HEK293T (cell line): ENCODE measurements around the gene SLC30A1.
"Not testable (repeated sequence)": the region's sequence is repeated elsewhere in the genome, so short reads cannot be mapped to it uniquely, and the experiment has no call there.

Experiments
- CTCF ChIA-PET: fragments of 350-600 bp; formaldehyde crosslinking; extraction: SDS; loops from one replicate; lab custom pipeline; 2021; ENCODE audit warnings: antibody characterized with exemption, inconsistent platforms; lab: Yijun Ruan, JAX
- POLR2A ChIA-PET: fragments of 350-600 bp; formaldehyde crosslinking; extraction: SDS; loops from one replicate; lab custom pipeline; 2020; ENCODE audit warnings: antibody characterized with exemption, inconsistent platforms; lab: Yijun Ruan, JAX
- DNase-seq: peaks from one replicate; pipeline ENCODE4 v3.0.0; 2012; ENCODE audit warnings: mixed read lengths; ENCODE audit errors: extremely low spot score
- ARNT ChIP-seq: fragments of 450-650 bp; IDR thresholded peaks from 2 replicates; pipeline ENCODE4 v1.6.1; 2017; ENCODE audit warnings: mild to moderate bottlenecking
- BHLHE40 ChIP-seq: fragments of 450-650 bp; IDR thresholded peaks from 2 replicates; pipeline ENCODE4 v1.6.1; 2016; ENCODE audit warnings: mild to moderate bottlenecking, moderate library complexity, borderline replicate concordance
- CTBP1 ChIP-seq: fragments of 450-650 bp; IDR thresholded peaks from 2 replicates; pipeline ENCODE4 v1.6.1; 2016; ENCODE audit warnings: borderline replicate concordance
- ELF4 ChIP-seq: fragments of 450-650 bp; IDR thresholded peaks from 2 replicates; pipeline ENCODE4 v1.6.1; 2017; ENCODE audit warnings: antibody characterized with exemption
- FOXA1 ChIP-seq: fragments of 450-650 bp; IDR thresholded peaks from 2 replicates; pipeline ENCODE4 v1.6.1; 2016; ENCODE audit warnings: mild to moderate bottlenecking
- FOXK2 ChIP-seq: fragments of 450-650 bp; IDR thresholded peaks from 2 replicates; pipeline ENCODE4 v1.6.1; 2016; ENCODE audit warnings: mild to moderate bottlenecking
- FOXM1 ChIP-seq: fragments of 450-650 bp; IDR thresholded peaks from 2 replicates; pipeline ENCODE4 v1.6.1; 2017; ENCODE audit warnings: mild to moderate bottlenecking, borderline replicate concordance
- HDGF ChIP-seq: fragments of 450-650 bp; IDR thresholded peaks from 2 replicates; pipeline ENCODE4 v1.6.1; 2017; ENCODE audit warnings: antibody characterized with exemption, borderline replicate concordance
- L3MBTL2 ChIP-seq: fragments of 450-650 bp; conservative IDR thresholded peaks from 2 replicates; pipeline ENCODE4 v1.6.1; 2016; ENCODE audit warnings: mild to moderate bottlenecking
- LEF1 ChIP-seq: fragments of 450-650 bp; IDR thresholded peaks from 2 replicates; pipeline ENCODE4 v1.6.1; 2017; ENCODE audit warnings: mild to moderate bottlenecking, borderline replicate concordance
- NFRKB ChIP-seq: fragments of 450-650 bp; IDR thresholded peaks from 2 replicates; pipeline ENCODE4 v1.6.1; 2016; ENCODE audit warnings: mild to moderate bottlenecking, moderate library complexity
- PKNOX1 ChIP-seq: fragments of 450-650 bp; IDR thresholded peaks from 2 replicates; pipeline ENCODE4 v1.6.1; 2016
- SP1 ChIP-seq: fragments of 450-650 bp; IDR thresholded peaks from 2 replicates; pipeline ENCODE4 v1.6.1; 2017
- SUZ12 ChIP-seq: fragments of 450-650 bp; IDR thresholded peaks from 2 replicates; pipeline ENCODE4 v1.6.1; 2016; ENCODE audit warnings: mild to moderate bottlenecking
- TARDBP ChIP-seq: fragments of 450-650 bp; IDR thresholded peaks from 2 replicates; pipeline ENCODE4 v1.6.1; 2016
- ZNF384 ChIP-seq: fragments of 450-650 bp; IDR thresholded peaks from 2 replicates; pipeline ENCODE4 v1.6.1; 2016

The SLC30A1 gene

GRCh38 chr1:211578640-211579439, at the start of gene SLC30A1:
Gene SLC30A1 (minus strand): TSS chr1:211579161. CDS start chr1:211578612, 549 bp downstream.
- TF ChIP-seq SUZ12: no peak
- 0 out of 2 replicates have a peak, but pooled peaks have one; percentile 57 for TF ChIP-seq LEF1
- peak; percentile 73 for TF ChIP-seq SP1
- peak; percentile 99 for DNase-seq
- ChIA-PET CTCF (interaction anchor here (1.1 to 1.2 kb wide), 2 partner anchors 21 to 46 kb away, joined by 3 read pairs; no protein-coding TSS in a partner anchor), POLR2A (interaction anchor here (1.0 to 1.4 kb wide), 5 partner anchors 12 to 456 kb away, joined by 3 to 4 read pairs (median 3); partner anchors contain the start of genes DTL and INTS7)

GRCh38 chr1:211628417-211628816, 49.5 kb upstream of the SLC30A1 start:
- CTCF ChIA-PET: interaction anchor here (0.5 kb wide), 1 partner anchor 15 kb away, joined by 3 read pairs; no protein-coding TSS in a partner anchor
- TF ChIP-seq HDGF (no peak), ELF4 (no peak), FOXM1 (no peak), PKNOX1 (no peak), LEF1 (no peak), NFRKB (no peak), SP1 (no peak), FOXK2 (no peak), ARNT (no peak), CTBP1 (no peak), ZNF384 (no peak), BHLHE40 (no peak), SUZ12 (no peak), FOXA1 (no peak), TARDBP (no peak), L3MBTL2 (no peak)
- POLR2A ChIA-PET: no interaction called here
- DNase-seq: no peak

- TF ChIP-seq FOXK2 (no peak), PKNOX1 (no peak), LEF1 (no peak), FOXM1 (no peak)
- CTCF ChIA-PET: no interaction called here
- no peak for DNase-seq
- POLR2A ChIA-PET: no interaction called here
Measured at GRCh38 chr1:211627259-211627658, 48.3 kb upstream of the SLC30A1 start.

GRCh38 chr1:211625866-211626265, 46.9 kb upstream of the SLC30A1 start:
- CTCF ChIA-PET, DNase-seq, POLR2A ChIA-PET: not testable (repeated sequence)

GRCh38 chr1:211625040-211625439, 46.1 kb upstream of the SLC30A1 start:
- DNase-seq: no peak
- no peak for TF ChIP-seq SP1
- no peak for TF ChIP-seq L3MBTL2
- no peak for TF ChIP-seq HDGF
- TF ChIP-seq FOXA1: no peak
- no peak for TF ChIP-seq SUZ12
- no peak for TF ChIP-seq PKNOX1
- TF ChIP-seq ARNT: no peak
- TF ChIP-seq LEF1: no peak
- no peak for TF ChIP-seq TARDBP
- TF ChIP-seq FOXM1: no peak
- TF ChIP-seq ELF4: no peak
- CTCF ChIA-PET: interaction anchor here (0.6 to 1.4 kb wide), 3 partner anchors 9 to 46 kb away, joined by 3 to 6 read pairs (median 3); partner anchors contain the start of gene SLC30A1
- POLR2A ChIA-PET: no interaction called here

GRCh38 chr1:211623515-211623914, 44.6 kb upstream of the SLC30A1 start:
- TF ChIP-seq L3MBTL2 (no peak), FOXA1 (no peak), ELF4 (no peak), SUZ12 (no peak), FOXM1 (no peak), SP1 (no peak), BHLHE40 (no peak), TARDBP (no peak), LEF1 (no peak), CTBP1 (no peak), ZNF384 (no peak)
- POLR2A ChIA-PET: no interaction called here
- DNase-seq: no peak
- CTCF ChIA-PET: no interaction called here
